Measurements from ENCODE around the gene SPHK1.
"Not testable (repeated sequence)": the region's sequence is repeated elsewhere in the genome, so short reads cannot be mapped to it uniquely, and the experiment has no call there.

Gene SPHK1, protein sequence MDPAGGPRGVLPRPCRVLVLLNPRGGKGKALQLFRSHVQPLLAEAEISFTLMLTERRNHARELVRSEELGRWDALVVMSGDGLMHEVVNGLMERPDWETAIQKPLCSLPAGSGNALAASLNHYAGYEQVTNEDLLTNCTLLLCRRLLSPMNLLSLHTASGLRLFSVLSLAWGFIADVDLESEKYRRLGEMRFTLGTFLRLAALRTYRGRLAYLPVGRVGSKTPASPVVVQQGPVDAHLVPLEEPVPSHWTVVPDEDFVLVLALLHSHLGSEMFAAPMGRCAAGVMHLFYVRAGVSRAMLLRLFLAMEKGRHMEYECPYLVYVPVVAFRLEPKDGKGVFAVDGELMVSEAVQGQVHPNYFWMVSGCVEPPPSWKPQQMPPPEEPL

DNA sequence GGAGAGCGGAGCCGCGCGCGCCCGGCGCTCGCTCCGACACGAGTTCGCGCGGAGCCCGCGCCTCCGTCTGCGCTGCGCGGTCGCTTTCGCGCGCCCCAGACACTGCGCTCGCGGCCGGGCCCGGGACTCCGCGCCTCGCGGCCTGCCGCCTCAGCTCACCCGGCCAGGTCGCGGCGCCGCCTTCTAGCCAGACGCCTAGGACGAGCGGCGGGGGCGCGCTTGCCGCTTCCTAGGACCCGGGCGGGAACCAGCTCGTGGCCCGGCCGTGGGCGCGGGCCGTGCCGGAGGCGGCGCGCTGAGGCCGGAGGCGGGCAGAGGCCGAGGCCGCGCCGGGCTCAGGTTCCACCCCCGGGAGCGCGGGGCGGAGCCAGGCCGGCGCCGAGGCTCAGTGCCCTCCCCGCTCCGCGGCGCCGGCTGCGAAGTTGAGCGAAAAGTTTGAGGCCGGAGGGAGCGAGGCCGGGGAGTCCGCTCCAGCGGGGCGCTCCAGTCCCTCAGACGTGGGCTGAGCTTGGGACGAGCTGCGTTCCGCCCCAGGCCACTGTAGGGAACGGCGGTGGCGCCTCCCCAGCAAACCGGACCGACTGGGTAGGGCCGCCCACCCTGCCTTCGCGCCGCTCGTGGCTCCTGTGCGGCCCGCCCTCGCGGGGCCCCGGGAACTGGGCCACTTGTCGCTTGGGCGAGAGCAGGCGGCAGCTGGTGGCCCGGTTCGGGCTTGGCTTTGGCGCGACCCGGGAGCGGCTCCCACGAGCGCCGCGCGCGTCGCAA lies at the start of gene SPHK1:
TSS of gene SPHK1 (plus strand) at position 388 of the 765 bp plus-strand sequence. CDS start 1,036 bp downstream, outside the sequence.
- DNase-seq, result peak; percentile 84

DNA sequence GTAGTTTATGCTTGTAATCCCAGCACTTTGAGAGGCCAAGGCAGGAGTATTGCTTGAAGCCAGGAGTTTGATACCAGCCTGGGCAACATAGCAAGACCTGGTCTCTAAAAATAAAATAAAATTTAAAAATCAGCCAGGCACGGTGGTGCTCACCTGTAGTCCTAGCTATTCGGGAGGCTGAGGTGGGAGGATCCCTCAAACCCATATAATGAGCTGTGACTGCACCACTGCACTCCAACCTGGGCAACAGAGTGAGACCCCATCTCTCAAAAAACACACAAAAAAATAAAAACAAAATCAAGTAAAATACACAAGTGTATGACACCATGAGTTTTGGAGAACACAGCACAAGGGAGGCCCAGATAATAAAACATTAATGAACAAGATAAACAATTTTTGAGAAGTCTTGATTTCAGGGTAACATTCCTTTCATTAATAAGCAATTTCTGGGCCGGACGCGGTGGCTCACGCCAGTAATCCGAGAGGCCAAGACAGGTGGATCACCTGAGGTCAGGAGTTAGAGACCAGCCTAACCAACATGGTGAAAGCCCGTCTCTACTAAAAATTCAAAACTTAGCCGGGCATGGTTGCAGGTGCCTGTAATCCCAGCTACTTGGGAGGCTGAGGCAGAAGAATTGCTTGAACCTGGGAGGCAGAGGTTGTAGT lies 48.6 kb upstream of the SPHK1 start:
- no peak for DNase-seq

DNA sequence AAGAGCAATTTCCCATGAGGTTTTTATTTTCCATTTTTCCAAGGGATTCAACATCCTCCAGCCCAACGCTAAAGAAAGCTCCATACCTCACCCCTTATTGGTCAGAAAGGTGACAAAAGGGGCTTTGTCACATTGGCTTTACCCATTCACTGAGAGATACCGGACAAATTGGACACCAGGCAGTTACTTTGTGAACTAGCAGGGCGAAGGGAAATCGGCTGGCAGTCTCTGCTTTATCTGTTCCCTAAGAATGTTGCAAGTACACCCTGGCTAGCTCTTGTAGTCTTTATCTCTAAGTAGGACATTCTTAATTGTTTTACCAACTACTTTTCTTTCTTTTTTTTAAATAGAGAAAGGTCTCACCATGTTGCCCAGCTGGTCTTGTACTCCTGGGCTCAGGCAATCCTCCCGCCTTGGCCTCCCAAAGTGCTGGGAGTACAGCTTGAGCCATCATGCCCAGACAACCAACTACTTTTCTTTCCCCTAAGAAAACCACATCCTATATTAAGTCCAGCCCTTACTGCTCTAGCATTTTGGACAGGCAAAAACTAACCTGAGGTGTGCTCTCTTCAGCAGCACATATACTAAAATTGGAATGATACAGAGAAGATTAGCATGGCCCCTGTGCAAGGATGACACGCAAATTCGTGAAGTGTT lies 47.5 kb upstream of the SPHK1 start:
- DNase-seq, result no peak

DNA sequence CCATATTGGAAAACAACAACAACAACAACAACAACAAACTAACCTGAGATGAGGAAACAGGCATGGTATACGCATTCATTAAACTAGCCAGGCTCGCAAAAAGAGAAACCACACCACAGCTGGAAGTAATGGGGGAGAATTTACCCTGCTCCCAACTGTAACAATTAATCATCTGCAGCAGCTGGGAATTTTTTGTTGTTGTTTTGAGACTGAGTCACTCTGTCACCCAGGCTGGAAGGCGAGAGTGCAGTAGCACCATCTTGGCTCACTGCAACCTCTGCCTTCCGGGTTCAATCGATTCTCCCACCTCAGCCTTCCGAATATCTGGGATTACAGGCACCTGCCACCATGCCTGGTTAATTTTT lies 47.0 kb upstream of the SPHK1 start:
- peak; percentile 32 for DNase-seq

DNA sequence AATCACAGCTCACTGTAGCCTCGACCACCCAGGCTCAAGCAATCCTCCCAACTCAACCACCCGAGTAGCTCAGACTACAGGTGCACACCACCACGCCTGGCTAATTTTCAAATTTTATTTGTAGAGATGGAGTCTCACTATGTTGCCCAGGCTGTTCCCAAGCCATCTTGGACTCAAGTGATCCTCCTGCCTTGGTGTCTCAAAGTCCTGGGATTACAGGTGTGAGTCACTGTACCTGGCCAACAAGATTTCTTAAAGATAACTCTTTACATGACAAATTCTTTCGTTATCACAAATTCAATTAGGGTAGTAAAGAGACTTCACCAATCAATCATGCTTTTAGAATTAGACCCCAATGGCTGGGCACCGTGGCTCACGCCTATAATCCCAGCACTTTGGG lies 43.1 kb upstream of the SPHK1 start:
- no peak for DNase-seq

DNA sequence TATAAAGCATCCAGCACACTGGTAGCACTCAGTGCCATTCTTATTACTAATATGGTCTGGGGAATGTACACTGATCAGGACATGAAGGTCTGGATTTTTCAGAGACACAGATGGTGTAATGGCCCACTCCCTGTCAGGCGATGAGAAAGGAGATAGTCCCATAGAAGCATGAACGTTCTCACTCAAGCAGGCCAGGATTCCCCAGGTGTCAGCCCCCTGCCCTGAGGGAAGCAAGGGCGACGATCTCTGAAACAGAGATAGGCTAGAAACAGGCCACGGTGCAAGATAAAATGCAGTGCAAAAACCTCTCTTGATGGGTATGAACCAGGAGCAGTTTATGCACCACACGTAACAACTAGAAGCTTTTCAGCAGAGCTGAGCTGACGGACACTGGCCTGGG lies 41.3 kb upstream of the SPHK1 start:
- DNase-seq, result no peak

DNA sequence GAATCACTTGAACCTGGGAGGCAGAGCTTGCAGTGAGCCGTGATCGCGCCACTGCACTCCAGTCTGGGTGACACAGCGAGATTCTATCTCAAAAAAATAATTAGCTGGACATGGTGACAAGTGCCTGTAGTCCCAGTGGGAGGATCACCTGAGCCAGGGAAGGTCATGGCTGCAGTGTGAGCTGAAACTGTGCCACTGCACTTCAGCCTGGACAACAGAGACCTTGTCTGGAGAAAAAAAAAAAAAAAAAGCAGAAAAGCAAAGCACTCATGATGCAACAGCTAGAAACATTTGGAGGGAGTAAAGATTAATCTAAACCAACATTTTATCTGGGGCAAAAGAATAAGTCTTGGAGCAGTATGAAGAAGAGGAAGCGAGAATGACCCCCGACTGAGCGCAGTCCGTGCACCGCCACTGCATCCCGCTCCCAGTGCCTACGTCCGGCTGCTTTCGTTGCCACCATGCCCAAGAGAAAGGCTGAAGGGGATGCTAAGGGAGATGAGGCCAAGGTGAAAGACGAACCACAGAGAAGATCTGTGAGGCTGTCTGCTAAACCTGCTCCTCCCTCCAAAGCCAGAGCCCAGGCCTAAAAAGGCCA lies 38.9 kb upstream of the SPHK1 start:
- DNase-seq, result peak; percentile 68

DNA sequence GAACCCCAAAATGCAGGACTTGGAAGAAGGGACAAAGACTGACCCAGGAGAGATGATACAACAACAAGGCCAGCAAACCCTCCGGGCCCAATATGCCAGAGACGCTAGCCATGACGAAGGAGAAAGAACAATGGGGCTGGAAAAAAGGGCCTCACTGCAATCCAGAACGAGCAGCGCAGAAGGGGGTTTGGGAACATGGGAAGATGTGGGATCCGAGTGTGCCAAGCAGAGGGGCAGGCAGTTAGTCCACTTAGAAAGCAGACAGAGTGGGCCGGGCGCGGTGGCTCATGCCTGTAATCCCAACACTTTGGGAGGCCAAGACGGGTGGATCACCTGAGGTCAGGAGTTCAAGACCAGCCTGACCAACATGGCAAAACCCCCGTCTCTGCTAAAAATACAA lies 37.5 kb upstream of the SPHK1 start:
- not testable (repeated sequence) for DNase-seq

DNA sequence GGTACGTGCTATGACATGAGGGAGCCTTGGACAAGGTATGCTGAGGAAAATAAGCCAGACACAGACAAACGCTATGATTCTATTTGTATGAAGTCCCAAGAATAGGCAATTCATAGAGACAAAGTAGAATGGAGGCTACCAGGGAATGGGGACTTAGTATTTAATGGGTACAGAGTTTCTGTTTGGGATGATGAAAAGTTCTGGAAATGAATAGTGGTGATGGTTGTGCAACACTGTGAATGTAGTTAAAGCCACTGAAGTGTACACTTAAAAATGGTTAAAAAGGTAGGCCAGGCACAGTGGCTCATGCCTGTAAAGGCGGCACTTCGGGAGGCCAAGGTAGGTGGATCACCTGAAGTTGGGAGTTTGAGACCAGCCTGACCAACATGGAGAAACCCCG lies 33.9 kb upstream of the SPHK1 start:
- no peak for DNase-seq

DNA sequence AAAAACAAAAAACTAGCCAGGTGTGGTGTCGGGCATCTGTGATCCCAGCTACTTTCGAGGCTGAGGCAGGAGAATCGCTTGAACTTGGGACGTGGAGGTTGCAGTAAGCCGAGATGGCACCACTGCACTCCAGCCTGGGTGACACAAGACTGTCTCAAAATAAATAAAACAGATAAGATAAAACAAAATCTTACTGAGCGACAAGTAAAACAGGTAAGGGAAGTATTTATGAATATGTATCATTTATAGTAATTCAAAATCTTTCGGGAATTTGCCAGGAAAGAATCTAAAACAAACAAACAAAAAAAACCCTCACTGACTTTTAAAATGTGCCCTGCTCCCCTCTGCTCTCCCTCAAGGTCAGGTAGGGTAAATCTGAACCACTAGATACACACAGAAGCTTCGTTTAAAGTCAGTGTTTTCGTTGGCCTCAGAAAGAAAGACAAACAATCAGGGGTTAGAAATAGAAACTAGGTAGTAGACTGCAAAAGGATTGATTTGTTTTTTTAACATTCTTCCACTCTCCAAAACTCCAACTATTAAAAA lies 32.8 kb upstream of the SPHK1 start:
- no peak for DNase-seq

DNA sequence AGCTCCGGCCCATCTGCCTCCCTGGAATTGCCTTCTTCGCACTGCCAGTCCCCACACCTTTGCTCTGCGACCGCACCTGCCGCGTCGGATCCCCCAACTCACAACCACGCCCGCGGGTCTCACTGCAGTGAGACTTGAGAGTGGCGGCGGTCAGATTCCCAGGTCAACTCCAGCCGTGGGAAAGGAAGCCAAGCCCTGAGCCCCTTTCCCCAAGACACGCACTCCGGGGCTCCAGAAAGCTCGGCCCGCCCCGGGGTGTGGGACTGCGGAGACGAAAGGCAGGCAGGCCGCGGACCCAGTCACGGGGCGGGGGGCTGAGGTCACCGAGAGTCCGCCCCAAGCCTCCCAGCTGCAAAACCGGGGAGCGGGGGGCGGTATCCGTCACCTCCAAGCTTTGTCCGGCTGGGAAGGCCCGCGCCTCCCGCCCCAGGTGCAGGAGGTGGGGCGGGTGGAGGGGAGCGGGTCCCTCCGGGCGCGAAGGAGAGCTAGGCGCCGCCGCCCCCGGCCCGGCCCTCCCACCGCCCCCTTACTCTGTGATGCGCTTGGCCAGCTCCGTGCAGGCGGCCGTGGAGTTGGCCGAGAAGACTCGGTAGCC lies 31.3 kb upstream of the SPHK1 start:
- DNase-seq, result no peak

DNA sequence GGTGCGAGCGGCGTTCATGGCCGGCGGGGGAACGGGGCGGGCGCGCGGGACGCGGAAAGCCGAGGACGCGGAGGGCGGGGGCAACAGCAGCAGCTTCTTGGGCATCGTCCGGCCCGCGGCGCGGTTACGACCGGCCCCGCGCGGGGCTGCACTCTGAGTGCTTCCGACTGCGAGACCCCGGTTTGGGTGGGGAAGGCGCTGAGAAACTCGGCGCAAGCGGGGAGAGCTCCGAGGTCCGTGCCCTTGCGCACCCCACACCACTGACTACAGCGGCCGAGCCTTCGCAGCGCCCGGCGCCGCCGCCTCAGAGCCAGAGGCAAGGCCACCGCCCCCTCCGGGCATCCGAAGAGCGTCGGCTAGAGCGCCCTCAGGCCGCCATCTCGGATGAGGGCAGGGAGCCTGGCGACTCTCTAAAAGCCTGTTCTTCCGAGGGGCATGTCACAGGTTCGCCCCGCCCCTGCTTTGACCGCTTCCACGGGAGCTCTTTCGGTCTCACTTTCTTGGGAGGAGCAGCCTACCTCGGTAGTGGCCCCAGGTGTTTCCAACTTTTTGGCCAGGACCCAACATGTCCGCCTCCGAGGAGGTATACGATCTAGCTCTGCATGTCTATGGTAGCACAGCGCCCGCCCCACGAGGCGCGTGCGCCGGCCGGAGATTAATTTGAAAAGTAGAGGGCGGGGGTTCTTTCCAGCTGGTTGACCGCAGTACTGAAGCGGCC lies 30.7 kb upstream of the SPHK1 start, which contains the start of gene PRPSAP1:
TSS of gene PRPSAP1 (minus strand) at position 318 of the 718 bp plus-strand sequence. CDS start at position 105, 213 bp downstream.
- peak; percentile 87 for DNase-seq

DNA sequence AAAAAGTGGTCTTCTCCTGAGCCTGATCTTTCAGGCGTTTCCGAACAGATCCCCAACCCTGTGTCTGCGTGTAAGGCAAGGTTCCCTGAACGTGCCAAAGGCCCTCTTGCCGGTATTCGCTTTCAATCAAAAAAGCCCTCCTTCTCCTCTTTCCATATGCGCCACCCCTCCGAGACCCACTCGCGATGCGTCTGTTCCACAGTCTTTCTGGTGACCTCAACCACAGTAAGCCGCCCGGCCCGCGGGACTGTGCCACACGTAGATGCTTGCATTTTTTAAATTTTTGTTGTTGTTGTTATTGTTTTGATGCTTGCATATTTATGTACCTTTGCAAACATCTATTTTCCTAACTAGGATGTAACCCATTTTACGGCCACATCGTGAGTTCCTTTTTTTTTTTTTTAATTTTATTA lies 30.1 kb upstream of the SPHK1 start:
- DNase-seq, result no peak

DNA sequence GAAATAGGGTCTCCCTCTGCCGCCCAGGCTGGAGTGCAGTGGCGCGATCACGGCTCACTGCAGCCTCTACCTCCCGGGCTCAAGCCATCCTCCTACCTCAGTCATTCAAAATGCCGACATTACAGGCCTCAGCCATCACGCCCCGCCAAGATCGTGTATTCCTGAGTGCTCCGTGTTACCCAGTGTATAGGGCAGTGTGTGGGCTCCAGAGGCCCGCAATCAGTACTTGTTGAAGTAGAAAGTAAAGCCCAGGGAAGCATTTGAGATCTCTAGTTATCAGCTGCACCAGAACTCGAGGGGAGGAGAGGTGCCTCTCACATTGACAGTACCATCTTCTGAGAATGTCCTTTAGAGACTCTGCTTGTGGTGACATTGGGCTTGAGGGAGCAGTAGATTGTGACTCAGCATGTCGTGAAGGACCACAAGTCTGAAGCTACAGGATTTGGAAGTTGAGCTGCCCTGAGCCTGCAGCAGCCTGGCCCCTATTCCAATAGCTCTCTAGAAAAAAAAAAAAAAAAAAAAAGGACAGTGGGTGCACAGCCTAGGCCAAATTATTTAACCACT lies 29.6 kb upstream of the SPHK1 start:
- DNase-seq, result no peak

DNA sequence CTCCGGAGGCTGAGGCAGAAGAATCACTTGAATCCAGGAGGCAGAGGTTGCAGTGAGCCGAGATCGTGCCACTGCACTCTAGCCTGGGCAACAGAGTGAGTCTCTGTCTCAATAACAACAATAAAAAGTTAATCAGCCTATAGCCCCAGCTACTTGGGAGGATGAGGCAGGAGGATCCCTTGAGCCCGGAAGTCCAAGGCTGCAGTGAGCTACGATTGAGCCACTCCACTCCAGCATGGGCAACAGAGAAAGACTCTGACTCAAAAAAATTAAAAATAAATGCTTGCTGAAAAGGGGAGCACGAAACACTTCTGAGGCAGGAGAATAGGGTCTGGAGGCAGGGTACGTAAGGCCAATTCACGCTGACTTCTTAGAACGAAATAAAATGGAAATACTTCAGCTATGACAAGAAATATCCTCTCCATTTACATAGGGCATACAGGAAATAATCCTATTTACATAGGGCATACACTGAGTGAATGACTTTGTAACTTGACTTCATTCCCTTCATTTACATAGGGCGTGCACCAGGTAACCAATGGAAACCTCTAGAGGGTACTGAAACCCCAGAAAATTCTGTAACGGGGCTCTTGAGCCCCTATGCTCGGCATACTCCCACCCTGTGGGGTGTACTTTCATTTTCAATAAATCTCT lies 27.5 kb upstream of the SPHK1 start:
- DNase-seq, result no peak

DNA sequence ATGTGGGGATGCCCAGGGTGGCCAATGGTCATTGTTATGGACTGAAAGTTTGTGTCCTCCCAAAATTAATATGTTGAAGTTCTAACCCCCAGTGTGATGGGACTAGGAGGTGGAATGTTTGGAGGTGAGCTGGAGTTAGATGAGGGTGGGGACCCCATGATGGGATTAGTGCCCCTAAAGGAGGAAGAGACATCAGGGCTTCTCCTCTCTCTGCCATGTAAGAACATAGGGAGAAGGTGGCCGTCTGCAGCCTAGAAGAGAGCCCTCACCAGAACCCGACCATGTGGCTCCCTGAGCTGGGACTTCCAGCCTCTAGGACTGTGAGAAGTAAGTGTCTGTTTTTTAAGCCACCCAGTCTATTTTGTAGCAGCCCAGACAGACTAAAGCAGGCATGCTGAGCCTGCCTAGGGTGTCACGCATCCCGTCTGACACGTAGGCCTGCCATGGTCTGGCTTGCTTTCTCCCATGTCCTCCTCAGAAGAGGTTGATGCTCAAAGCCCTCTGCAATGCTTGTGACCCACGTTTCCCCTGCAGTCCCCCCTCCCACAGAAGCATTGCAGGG lies 26.7 kb upstream of the SPHK1 start:
- no peak for DNase-seq

DNA sequence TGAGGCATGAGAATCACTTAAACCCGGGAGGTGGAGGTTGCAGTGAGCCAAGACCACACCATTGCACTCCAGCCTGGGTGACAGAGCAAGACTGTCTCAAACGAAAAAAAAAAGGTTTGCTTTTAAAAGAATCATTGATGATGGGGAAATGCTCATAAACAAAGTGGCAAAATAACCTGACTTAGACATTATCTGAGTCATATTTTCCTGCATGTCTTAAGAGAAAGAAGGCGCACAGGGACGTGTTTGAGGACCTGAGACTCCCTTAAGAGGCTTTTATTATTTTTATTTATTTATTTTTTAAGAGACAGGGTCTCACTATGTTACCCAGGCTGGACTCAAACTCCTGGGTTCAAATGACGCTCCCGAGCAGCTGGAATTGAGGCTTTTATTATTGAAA lies 25.0 kb upstream of the SPHK1 start:
- DNase-seq, result no peak

DNA sequence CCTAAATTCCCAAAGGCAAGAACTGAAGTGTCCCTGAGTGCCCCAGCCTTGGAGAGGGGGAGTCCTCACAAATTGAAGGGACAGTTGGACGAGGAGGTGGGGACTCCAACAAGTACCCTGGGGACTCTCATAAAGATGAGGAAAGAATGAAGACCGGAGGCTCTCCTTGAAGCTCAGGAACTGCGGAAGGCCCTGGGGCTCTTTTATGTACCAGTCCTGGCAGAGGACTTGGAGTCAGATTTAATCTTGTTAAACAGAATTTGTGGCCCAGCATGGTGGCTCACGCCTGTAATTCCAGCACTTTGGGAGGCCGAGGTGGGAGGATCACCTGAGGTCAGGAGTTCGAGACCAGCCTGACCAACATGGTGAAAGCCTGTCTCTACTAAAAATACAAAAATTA lies 24.6 kb upstream of the SPHK1 start:
- not testable (repeated sequence) for DNase-seq

DNA sequence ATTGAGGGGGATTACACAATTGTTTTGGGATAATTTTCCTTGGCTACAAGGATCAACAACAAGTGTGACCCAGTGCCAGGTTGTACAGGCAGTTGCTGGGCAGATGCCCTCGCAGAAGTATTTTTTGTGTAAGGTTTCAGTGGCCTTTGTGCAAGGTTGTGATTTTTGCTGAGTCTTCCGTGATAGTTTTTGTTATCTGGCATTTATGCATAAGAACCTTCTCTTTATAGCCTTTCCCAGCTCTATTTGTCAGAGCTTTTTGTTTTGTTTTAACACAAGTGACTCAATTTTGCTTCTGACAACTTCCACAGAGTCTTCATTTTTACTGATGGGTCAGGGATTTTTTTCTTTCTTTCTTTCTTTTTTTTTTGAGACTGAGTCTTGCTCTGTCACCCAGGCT lies 23.9 kb upstream of the SPHK1 start:
- DNase-seq, result no peak

All from fibroblast of upper back skin (primary cell).